ENCODE measurements around the gene HBE1. TPM values are rescaled to one million over a fixed set of nuclear protein-coding genes. Genes with fewer than 3 reads are reported as not detected.

The HBE1 gene
- total and polyA plus RNA-seq, 2 of the 4 experiments (the other 2 are of a cell fraction) = 3.2 to 12.7 TPM

GRCh38 chr11:5233307-5233706 lies 36.4 kb downstream of the HBE1 start:
- no peak overlapping the region for H3K14ac ChIP-seq (replicated peaks; ENCODE audit: low read depth, low read length)
- ChIA-PET POLR2A (ENCODE audit: unreplicated experiment) (no interaction called here), CTCF (no interaction called here)
- no peak overlapping the region for H3K9ac ChIP-seq (ENCODE audit: low read depth, low read length)
- H3K4me3 ChIP-seq (ENCODE audit: insufficient read depth, low read depth, low read length) = no peak overlapping the region
- dilution Hi-C loops (cut with HindIII; ENCODE audit: low sequenced_read_pairs, unreplicated experiment) = no loop called here
- TF ChIP-seq RFX5 (IDR thresholded peaks at IDR 0.05; ENCODE audit: low read depth, low read length) (no peak), CHD1 (IDR thresholded peaks at IDR 0.05; ENCODE audit: low read depth, low read length) (no peak), MAFK (IDR thresholded peaks at IDR 0.05; ENCODE audit: low read depth, low read length) (no peak), RCOR1 (IDR thresholded peaks at IDR 0.05; ENCODE audit: insufficient replicate concordance, low read length) (no peak), MAZ (IDR thresholded peaks at IDR 0.05; ENCODE audit: borderline replicate concordance, low read depth, low read length) (no peak), CTCF (conservative IDR thresholded peaks at IDR 0.05; ENCODE audit: low read depth, low read length) (no peak)
- H3K79me1 ChIP-seq (ENCODE audit: low read depth in 1 of 2, low read length in 2 of 2) = no peaks in the 10 kb centered on the region
- no peaks in the 10 kb centered on the region for H3K36me3 ChIP-seq (ENCODE audit: control insufficient read depth, insufficient read depth, low read length)
- no TSS peak for BruUV-seq (replicated peaks)
- no peak overlapping the region for H2AFZ ChIP-seq (replicated peaks; ENCODE audit: low read length, poor library complexity)
- H2BK120ac ChIP-seq (ENCODE audit: low read depth, low read length) = no peak overlapping the region
- WGBS, 2 experiments (ENCODE audit: extremely low coverage in 2 of 2, insufficient read length in 1 of 2) = no CpG with 5 or more reads among the region's 1 CpG
- no peak overlapping the region for H4K91ac ChIP-seq (ENCODE audit: insufficient read depth, low read depth, low read length)
- no peak overlapping the region for H4K8ac ChIP-seq (ENCODE audit: low read depth in 2 of 2, low read length in 2 of 2)
- H2BK20ac ChIP-seq (ENCODE audit: low read depth, low read length) = no peak overlapping the region
- H3K4me2 ChIP-seq (ENCODE audit: low read depth, low read length) = no peak overlapping the region
- no peak overlapping the region for H2BK5ac ChIP-seq (ENCODE audit: low read depth, low read length, poor library complexity, severe bottlenecking)
- DNase-seq (no peak), ATAC-seq (ENCODE audit: low read depth) (no peak)
- H3K27me3 ChIP-seq (ENCODE audit: control insufficient read depth, insufficient read depth, low read length) = no peaks in the 10 kb centered on the region
- H3K27ac ChIP-seq (ENCODE audit: insufficient read depth, low read length) = no peak overlapping the region
- H3K9me1 ChIP-seq (ENCODE audit: insufficient read depth, low read length) = peaks cover 6% of the 10 kb centered on the region; the same call in 1 of the 2 replicates
- H2AK9ac ChIP-seq (replicated peaks; ENCODE audit: low read depth, low read length, poor library complexity) = no peak overlapping the region
- no peak overlapping the region for H2BK15ac ChIP-seq (ENCODE audit: low read depth, low read length)
- H3K18ac ChIP-seq (ENCODE audit: low read depth, low read length) = no peak overlapping the region
- intact Hi-C loops (cut with micrococcal nuclease) = no loop called here
- H4K20me1 ChIP-seq (ENCODE audit: insufficient read depth, low read length) = no peaks in the 10 kb centered on the region
- H3K56ac ChIP-seq (ENCODE audit: extremely low read depth, insufficient read depth, low read length) = no peak overlapping the region
- H4K5ac ChIP-seq (ENCODE audit: low read depth, low read length) = no peak overlapping the region
- H3K4me1 ChIP-seq (ENCODE audit: control insufficient read depth, insufficient read depth, low read length) = peaks cover 3% of the 10 kb centered on the region
- in situ Hi-C loops (cut with MboI; ENCODE audit: low sequenced_read_pairs) = no loop called here
- no peak overlapping the region for H3K4ac ChIP-seq (ENCODE audit: low read depth, low read length)
- no peaks in the 10 kb centered on the region for H3K9me3 ChIP-seq (ENCODE audit: control insufficient read depth, insufficient read depth, low read length)
- no peak overlapping the region for H3K23ac ChIP-seq (ENCODE audit: low read depth, low read length)
- H2AK5ac ChIP-seq (ENCODE audit: low read depth, low read length) = no peak overlapping the region
